Activated T-helper 17 cell treated with anti-CD3 and anti-CD28 coated beads, Interleukin-2, amount 50 U/mL, for 72 hours (primary cell): Measurements from ENCODE around the gene ARPC5L. TPM values are rescaled to one million over a fixed set of nuclear protein-coding genes. Genes with fewer than 3 reads are reported as not detected.
A peak's percentile ranks its signal among the peaks of the same experiment; 100 is the strongest.

Experiments
- ATAC-seq: fragments of 150-1000 bp; cut with Tn5 transposase; replicated peaks from 2 replicates; pipeline ENCODE4 v1.10.0; 2021; ENCODE audit warnings: mild to moderate bottlenecking, moderate library complexity
- H3K27ac Mint-ChIP-seq: one replicate; pipeline ENCODE4 v1.8.0; 2022; ENCODE audit warnings: mixed read lengths
- H3K27me3 Mint-ChIP-seq: one replicate; pipeline ENCODE4 v1.8.0; 2022; ENCODE audit warnings: mixed read lengths
- H3K36me3 Mint-ChIP-seq: one replicate; pipeline ENCODE4 v1.8.0; 2022; ENCODE audit warnings: low read depth, mild to moderate bottlenecking, mixed read lengths
- H3K4me1 Mint-ChIP-seq: one replicate; pipeline ENCODE4 v1.8.0; 2022; ENCODE audit warnings: mixed read lengths
- H3K4me3 Mint-ChIP-seq: one replicate; pipeline ENCODE4 v1.8.0; 2022; ENCODE audit warnings: mild to moderate bottlenecking, mixed read lengths
- H3K9me3 Mint-ChIP-seq: one replicate; pipeline ENCODE4 v1.8.0; 2022; ENCODE audit warnings: mixed read lengths
- total RNA-seq, 2 donors: library from RNA; stranded (reverse); gene quantifications; one replicate each; pipeline ENCODE4 v1.2.3, GENCODE V29; 2022

The ARPC5L gene
- total RNA-seq, 2 donors from 2014 or later = 59.7 to 89.7 TPM

DNA sequence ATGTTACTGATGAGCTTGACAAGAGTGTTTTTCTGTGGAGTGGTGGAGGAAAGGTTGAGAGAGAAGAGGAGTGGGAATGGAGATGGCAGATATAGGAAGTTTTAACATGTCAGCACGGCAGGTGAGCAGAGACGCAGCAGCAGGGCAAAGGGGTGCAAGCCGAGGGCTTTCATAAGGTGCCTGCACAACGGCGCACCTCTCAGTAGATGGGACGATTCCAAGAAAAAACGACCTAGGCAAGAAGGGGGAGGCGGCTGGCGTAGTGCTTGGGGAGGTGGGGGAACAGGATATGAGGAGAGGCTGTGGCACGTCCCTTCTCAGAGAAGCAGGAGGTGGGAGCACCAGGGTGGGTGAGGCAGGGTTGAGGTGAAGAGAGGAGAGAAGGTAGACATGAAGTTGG is 24.5 kb downstream of the ARPC5L start:
- no peak for ATAC-seq
- H3K4me3 Mint-ChIP-seq = no peak overlapping the region
- H3K27me3 Mint-ChIP-seq = no peaks in the 10 kb centered on the region
- H3K4me1 Mint-ChIP-seq = no peaks in the 10 kb centered on the region
- no peaks in the 10 kb centered on the region for H3K9me3 Mint-ChIP-seq
- peaks cover 90% of the 10 kb centered on the region for H3K36me3 Mint-ChIP-seq
- no peak overlapping the region for H3K27ac Mint-ChIP-seq

GRCh38 chr9:124886866-124887492 is 25.0 kb downstream of the ARPC5L start:
- no peak overlapping the region for H3K27ac Mint-ChIP-seq

GRCh38 chr9:124887832-124888231 is 25.9 kb downstream of the ARPC5L start:
- H3K27me3 Mint-ChIP-seq = no peaks in the 10 kb centered on the region
- no peaks in the 10 kb centered on the region for H3K4me1 Mint-ChIP-seq
- H3K4me3 Mint-ChIP-seq = no peak overlapping the region
- peaks cover 93% of the 10 kb centered on the region for H3K36me3 Mint-ChIP-seq
- H3K27ac Mint-ChIP-seq = no peak overlapping the region
- H3K9me3 Mint-ChIP-seq = no peaks in the 10 kb centered on the region
- no peak for ATAC-seq

More at GRCh38 chr9:124886866-124887492, 25.0 kb downstream of the ARPC5L start:
- ATAC-seq = no peak
- Mint-ChIP-seq H3K4me3 (no peak overlapping the region), H3K4me1 (no peaks in the 10 kb centered on the region), H3K27me3 (no peaks in the 10 kb centered on the region), H3K36me3 (peaks cover 90% of the 10 kb centered on the region), H3K9me3 (no peaks in the 10 kb centered on the region)

DNA sequence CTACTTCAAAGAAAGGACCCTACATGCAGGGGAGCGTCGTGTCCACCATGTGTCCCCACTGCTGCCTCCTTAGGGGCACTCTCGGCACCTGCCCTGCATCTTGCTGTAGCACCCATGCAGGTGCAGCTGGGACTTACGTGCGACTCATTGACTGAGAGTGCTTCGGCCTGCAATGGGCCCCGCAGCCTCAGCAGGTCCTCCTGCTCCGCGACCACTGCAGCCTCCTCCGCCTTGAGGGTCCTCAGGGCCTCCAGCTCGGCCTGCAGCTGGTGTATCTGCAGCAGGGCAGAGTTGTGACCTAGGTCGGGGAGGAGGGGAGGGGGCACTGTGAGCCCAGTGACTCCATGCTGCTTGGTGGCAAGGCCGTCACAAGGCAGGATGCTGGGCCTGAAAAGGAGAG is 27.1 kb downstream of the ARPC5L start:
- ATAC-seq = no peak
- Mint-ChIP-seq H3K4me3 (no peak overlapping the region), H3K27me3 (no peaks in the 10 kb centered on the region), H3K27ac (no peak overlapping the region), H3K36me3 (peaks cover 93% of the 10 kb centered on the region), H3K4me1 (no peaks in the 10 kb centered on the region), H3K9me3 (no peaks in the 10 kb centered on the region)

- Mint-ChIP-seq H3K9me3 (no peaks in the 10 kb centered on the region), H3K27ac (no peak overlapping the region), H3K27me3 (no peaks in the 10 kb centered on the region), H3K4me1 (peaks cover 6% of the 10 kb centered on the region), H3K36me3 (peaks cover 93% of the 10 kb centered on the region), H3K4me3 (no peak overlapping the region)
- no peak for ATAC-seq
Observed at GRCh38 chr9:124890179-124890578, 28.2 kb downstream of the ARPC5L start.

- H3K9me3 Mint-ChIP-seq = no peaks in the 10 kb centered on the region
- peaks cover 10% of the 10 kb centered on the region for H3K4me1 Mint-ChIP-seq
- peaks cover 93% of the 10 kb centered on the region for H3K36me3 Mint-ChIP-seq
- no peak for ATAC-seq
- no peaks in the 10 kb centered on the region for H3K27me3 Mint-ChIP-seq
- H3K4me3 Mint-ChIP-seq = no peak overlapping the region
- peak overlapping the region; percentile 5 for H3K27ac Mint-ChIP-seq
Observed at GRCh38 chr9:124894035-124894740, 32.3 kb downstream of the ARPC5L start.

GRCh38 chr9:124894741-124895170 is 32.8 kb downstream of the ARPC5L start:
- peak overlapping the region; percentile 5 for H3K27ac Mint-ChIP-seq
- ATAC-seq = peak; percentile 31
- H3K4me1 Mint-ChIP-seq = peaks cover 10% of the 10 kb centered on the region
- no peaks in the 10 kb centered on the region for H3K27me3 Mint-ChIP-seq
- peaks cover 93% of the 10 kb centered on the region for H3K36me3 Mint-ChIP-seq
- no peaks in the 10 kb centered on the region for H3K9me3 Mint-ChIP-seq
- H3K4me3 Mint-ChIP-seq = no peak overlapping the region

- H3K36me3 Mint-ChIP-seq = peaks cover 83% of the 10 kb centered on the region
- peaks cover 10% of the 10 kb centered on the region for H3K4me1 Mint-ChIP-seq
- H3K27me3 Mint-ChIP-seq = no peaks in the 10 kb centered on the region
- H3K9me3 Mint-ChIP-seq = no peaks in the 10 kb centered on the region
- ATAC-seq = no peak
- H3K27ac Mint-ChIP-seq = no peak overlapping the region
- no peak overlapping the region for H3K4me3 Mint-ChIP-seq
Observed at GRCh38 chr9:124897570-124898460, 35.9 kb downstream of the ARPC5L start.

- Mint-ChIP-seq H3K4me1 (peaks cover 7% of the 10 kb centered on the region), H3K27me3 (no peaks in the 10 kb centered on the region), H3K9me3 (no peaks in the 10 kb centered on the region), H3K27ac (no peak overlapping the region), H3K4me3 (no peak overlapping the region), H3K36me3 (peaks cover 78% of the 10 kb centered on the region)
- ATAC-seq = no peak
Observed at GRCh38 chr9:124899845-124900244, 37.9 kb downstream of the ARPC5L start.

- H3K27ac Mint-ChIP-seq = no peak overlapping the region
- ATAC-seq = no peak
- no peak overlapping the region for H3K4me3 Mint-ChIP-seq
- no peaks in the 10 kb centered on the region for H3K27me3 Mint-ChIP-seq
- no peaks in the 10 kb centered on the region for H3K4me1 Mint-ChIP-seq
- H3K9me3 Mint-ChIP-seq = no peaks in the 10 kb centered on the region
- peaks cover 80% of the 10 kb centered on the region for H3K36me3 Mint-ChIP-seq
Observed at GRCh38 chr9:124906966-124907365, 45.0 kb downstream of the ARPC5L start.

GRCh38 chr9:124908098-124908497 is 46.2 kb downstream of the ARPC5L start:
- no peak for ATAC-seq
- H3K4me1 Mint-ChIP-seq = no peaks in the 10 kb centered on the region
- H3K9me3 Mint-ChIP-seq = no peaks in the 10 kb centered on the region
- no peaks in the 10 kb centered on the region for H3K27me3 Mint-ChIP-seq
- H3K36me3 Mint-ChIP-seq = peaks cover 81% of the 10 kb centered on the region
- H3K27ac Mint-ChIP-seq = peak overlapping the region; percentile 71
- no peak overlapping the region for H3K4me3 Mint-ChIP-seq

DNA sequence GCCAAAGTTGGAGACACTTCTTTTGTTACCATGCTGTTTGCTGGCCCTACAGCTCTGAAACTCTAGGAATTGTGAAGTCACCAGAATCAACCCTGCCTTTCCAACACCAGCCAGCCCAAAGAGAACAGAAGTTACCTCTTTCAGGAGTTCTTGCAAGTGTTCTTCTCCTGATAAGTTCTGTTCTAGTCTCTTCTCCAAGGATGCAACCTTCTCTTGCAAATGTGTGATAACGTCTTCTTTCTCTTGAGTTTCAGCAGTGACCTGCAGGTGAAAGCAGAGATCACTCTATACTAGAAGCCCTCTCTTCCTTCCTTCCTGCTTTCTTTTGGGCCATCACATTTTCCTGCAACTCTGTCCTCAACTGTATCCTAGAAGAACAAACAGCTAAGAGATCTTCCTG is 49.8 kb downstream of the ARPC5L start:
- Mint-ChIP-seq H3K36me3 (peaks cover 75% of the 10 kb centered on the region), H3K4me3 (no peak overlapping the region), H3K4me1 (no peaks in the 10 kb centered on the region), H3K27ac (no peak overlapping the region), H3K9me3 (no peaks in the 10 kb centered on the region), H3K27me3 (no peaks in the 10 kb centered on the region)
- ATAC-seq = no peak

DNA sequence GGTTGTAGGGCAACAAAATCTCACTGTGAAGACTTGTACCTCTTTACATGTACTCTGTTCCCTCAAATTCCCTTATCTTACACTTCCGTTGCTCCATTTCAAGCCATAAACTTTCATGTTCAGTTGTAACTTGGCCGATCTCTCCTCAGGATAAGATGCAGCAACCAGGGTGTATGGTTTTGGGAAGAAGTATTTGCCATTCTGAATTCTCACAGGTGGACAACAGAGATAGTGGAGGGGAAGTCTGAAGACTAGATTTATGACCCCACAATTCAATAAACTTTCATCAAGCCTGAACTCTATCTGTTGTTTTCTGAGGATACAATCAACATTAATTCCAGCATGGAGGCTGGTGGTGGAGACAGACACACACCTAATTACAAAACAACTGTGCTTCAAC is 51.4 kb downstream of the ARPC5L start:
- Mint-ChIP-seq H3K27ac (no peak overlapping the region), H3K27me3 (no peaks in the 10 kb centered on the region), H3K9me3 (no peaks in the 10 kb centered on the region), H3K36me3 (peaks cover 73% of the 10 kb centered on the region), H3K4me1 (no peaks in the 10 kb centered on the region), H3K4me3 (no peak overlapping the region)
- no peak for ATAC-seq

DNA sequence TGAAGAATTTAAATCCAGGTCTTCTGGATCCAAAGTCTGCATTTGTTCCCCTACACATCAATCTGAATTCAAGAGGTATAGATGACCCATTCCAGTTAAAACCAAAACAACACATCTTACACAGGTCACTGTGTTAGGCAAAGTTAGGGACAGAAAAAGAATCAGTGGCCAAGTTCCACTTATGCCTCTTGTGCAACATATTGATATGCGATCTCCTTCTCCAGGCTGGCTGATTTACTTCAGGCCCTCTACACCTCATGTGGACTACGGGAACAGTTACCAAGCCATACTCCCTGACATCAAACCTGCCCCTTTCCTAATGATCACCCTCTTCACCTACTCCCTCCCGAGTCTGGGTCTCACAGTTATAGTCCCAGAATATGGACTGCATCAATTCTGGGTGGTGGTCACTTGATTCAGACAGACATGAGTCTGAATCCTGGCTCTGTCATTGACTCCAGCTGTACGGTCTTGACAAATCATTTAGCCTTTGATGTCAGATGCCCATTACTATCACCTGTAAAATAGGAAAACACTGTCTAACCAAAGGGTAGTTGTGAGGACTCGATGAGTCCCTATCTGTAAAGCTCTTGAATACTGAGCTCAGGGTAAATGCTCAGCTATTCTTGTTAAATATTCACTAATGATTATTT is 52.9 kb downstream of the ARPC5L start:
- no peak for ATAC-seq
- Mint-ChIP-seq H3K4me3 (no peak overlapping the region), H3K36me3 (peaks cover 81% of the 10 kb centered on the region), H3K27ac (no peak overlapping the region), H3K27me3 (no peaks in the 10 kb centered on the region), H3K9me3 (no peaks in the 10 kb centered on the region), H3K4me1 (no peaks in the 10 kb centered on the region)
